ENCODE results near the gene POT1. TPM values are rescaled to one million over a fixed set of nuclear protein-coding genes. Genes with fewer than 3 reads are reported as not detected.

The POT1 gene
- total and polyA plus RNA-seq, 12 donors: 5.1 to 24.7 (median 15.5) TPM

- ATAC-seq: no peak
- intact Hi-C loops (cut with DNase I): no loop called here
Measured at GRCh38 chr7:124808206-124808605, 121.4 kb downstream of the POT1 start.

GRCh38 chr7:124801330-124801895 is 128.2 kb downstream of the POT1 start:
- DNase-seq (no peak), ATAC-seq (no peak)
- no peak overlapping the region for H3K4me3 ChIP-seq
- intact Hi-C loops (cut with DNase I): no loop called here
- TF ChIP-seq CTCF (IDR thresholded peaks at IDR 0.05): no peak
- peaks cover 0 to 4% (median 0%) of the 10 kb centered on the region in 7 donors for H3K27me3 ChIP-seq
- no peak overlapping the region for H3K27ac ChIP-seq
- H3K4me1 ChIP-seq: no peaks in the 10 kb centered on the region
- no peaks in the 10 kb centered on the region for H3K36me3 ChIP-seq
- H3K9me3 ChIP-seq: peaks cover 0 to 6% (median 0%) of the 10 kb centered on the region in 11 donors
- 91 to 98% methylated on average over 1 of the region's 1 CpG for WGBS, 2 donors

More at GRCh38 chr7:124808206-124808605, 121.4 kb downstream of the POT1 start:
- no peak overlapping the region for H3K4me3 ChIP-seq
- no peak for DNase-seq
- WGBS, 2 donors: 75 to 82% methylated on average over 5 of the region's 5 CpGs
- TF ChIP-seq CTCF (IDR thresholded peaks at IDR 0.05): no peak
- no peaks in the 10 kb centered on the region for H3K27me3 ChIP-seq
- H3K27ac ChIP-seq: no peak overlapping the region
- no peaks in the 10 kb centered on the region for H3K9me3 ChIP-seq
- H3K36me3 ChIP-seq: no peaks in the 10 kb centered on the region
- H3K4me1 ChIP-seq: no peaks in the 10 kb centered on the region

DNA sequence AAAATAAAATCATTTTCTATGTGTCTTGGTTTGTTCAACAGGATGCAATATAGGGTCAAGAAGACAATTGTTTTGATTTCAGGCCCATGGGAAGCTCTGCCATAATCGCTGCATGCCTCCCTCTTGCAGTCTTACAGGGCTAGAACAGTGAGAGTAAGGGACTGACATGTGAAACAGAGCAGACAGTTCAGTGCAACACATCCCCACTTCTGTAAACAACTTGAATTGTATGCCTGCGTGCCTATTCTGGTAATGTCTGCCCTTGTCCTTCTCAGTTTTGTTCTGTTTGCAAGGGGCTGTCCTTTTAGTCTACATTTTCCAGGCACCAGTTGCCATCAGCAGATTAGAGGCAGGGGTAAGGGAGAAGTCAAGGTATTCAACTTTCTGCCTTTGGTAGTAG is 129.2 kb downstream of the POT1 start:
- no peak for TF ChIP-seq CTCF (IDR thresholded peaks at IDR 0.05)
- Histone ChIP-seq H3K4me3 (no peak overlapping the region), H3K27ac (no peak overlapping the region), H3K9me3 (peaks cover 0 to 15% (median 0%) of the 10 kb centered on the region in 11 donors), H3K4me1 (no peaks in the 10 kb centered on the region), H3K27me3 (peaks cover 0 to 4% (median 0%) of the 10 kb centered on the region in 7 donors), H3K36me3 (no peaks in the 10 kb centered on the region)
- ATAC-seq: no peak
- intact Hi-C loops (cut with DNase I): no loop called here
- 37 to 41% methylated on average over 2 of the region's 2 CpGs for WGBS, 2 donors
- no peak for DNase-seq

- no peak for TF ChIP-seq CTCF (IDR thresholded peaks at IDR 0.05)
- no peak for DNase-seq
- 92 to 94% methylated on average over 6 of the region's 6 CpGs for WGBS, 2 donors
- H3K27me3 ChIP-seq: peaks cover 0 to 4% (median 0%) of the 10 kb centered on the region in 7 donors
- H3K36me3 ChIP-seq: no peaks in the 10 kb centered on the region
- no peak overlapping the region for H3K4me3 ChIP-seq
- ATAC-seq: no peak
- no peak overlapping the region for H3K27ac ChIP-seq
- intact Hi-C loops (cut with DNase I): no loop called here
- H3K4me1 ChIP-seq: no peaks in the 10 kb centered on the region
- peaks cover 0 to 16% (median 0%) of the 10 kb centered on the region in 11 donors for H3K9me3 ChIP-seq
Measured at GRCh38 chr7:124799448-124799847, 130.2 kb downstream of the POT1 start.
